ENCODE results near the gene CALN1.

Gene CALN1

DNA sequence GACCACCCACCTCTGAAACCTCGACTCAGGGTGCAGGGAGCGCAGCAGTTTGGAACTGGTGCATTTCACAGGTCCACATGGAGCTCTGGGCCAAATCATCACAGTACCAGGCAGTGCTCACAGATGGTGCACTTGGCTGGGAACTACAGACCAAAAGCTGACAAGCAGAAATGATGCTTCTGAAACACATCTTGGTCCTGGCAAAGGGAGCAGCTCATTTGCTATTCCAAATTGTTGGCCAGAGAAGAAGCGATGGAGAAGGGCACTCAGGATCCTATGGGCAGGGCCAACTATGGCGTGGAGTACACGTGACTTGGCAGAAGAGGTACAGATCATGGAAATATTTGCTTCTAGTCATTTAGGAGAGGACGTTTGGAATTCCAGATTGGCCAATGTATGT, 383.9 kb downstream of the CALN1 start:
- DNase-seq = no peak

- DNase-seq = peak; percentile 59
Observed at GRCh38 chr7:72025381-72025960, 386.7 kb downstream of the CALN1 start.

GRCh38 chr7:72023926-72024325, 388.2 kb downstream of the CALN1 start:
- DNase-seq = no peak

DNA sequence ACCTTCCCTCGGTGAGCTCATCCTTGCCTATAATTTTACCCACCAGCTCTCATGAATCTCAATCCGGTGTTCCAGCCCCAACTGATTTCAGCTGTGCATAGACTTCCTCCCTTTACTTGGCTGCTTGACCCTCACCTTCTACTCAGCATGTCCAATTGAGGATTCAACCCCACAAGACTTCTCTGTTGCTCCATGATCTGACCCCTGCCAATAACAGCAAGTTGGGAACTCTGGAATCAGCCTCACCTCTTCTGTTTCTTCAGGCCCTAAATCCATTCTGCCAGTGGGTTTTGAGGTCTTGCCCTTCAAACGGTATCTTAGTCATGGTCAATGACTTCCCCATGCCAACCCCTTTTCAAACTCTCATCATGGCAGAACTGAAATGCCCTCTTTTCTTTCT, 390.4 kb downstream of the CALN1 start:
- DNase-seq = no peak

GRCh38 chr7:72020311-72020710, 391.8 kb downstream of the CALN1 start:
- no peak for DNase-seq

DNA sequence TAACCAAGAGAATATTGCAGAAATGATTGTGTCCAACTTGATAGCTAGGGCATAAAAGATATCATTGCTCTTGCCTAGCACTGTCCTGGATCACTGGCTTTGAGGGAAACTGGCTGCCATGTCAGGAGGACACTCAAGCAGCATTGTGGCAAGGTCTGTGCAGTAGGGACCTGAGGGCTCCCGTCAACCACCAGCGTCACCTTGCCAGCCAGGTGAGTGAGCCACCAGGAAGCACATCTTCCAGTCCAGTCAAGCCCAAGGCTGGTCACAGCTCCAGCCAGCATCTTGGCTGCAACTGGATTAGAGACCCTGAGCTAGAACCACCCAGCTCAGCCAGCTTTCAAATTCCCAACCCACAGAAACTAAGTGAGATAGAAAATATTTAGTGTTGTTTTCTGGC, 392.7 kb downstream of the CALN1 start:
- no peak for DNase-seq

DNA sequence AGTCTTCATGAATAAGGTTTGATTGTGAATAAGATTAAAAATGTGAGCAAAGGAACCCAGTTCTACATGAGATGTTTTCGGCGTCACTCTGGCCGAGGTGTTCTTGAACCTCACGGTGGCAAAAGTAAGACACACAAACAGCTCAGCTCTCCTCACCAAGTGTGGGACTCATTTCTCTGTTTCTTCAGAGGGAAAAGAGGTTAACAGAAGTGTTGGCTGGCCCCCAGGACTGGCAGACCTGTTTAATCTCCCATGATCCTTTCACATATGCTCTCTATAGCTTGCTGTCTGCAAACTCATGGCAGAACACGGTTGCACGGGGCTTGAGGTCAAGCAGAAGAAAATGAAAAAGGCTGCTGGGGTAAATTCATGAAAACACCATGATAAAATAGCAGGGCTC, 394.4 kb downstream of the CALN1 start:
- DNase-seq = no peak

DNA sequence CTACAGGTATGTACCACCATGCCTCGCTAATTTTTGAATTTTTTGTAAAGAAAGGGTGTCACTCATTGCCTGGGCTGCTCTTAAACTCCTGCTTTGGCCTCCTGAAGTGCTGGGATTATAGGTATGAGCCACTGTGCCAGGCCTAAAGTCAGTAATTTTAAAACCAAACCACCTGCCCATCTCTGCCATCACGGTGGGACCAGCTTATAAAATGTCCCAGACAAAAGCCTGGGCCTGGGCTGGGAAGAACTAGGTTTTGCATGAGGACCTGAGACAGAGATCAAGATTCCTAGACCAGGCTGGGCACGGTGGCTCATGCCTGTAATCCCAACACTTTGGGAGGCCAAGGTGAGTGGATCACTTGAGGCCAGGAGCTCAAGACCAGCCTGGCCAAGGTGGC, 395.6 kb downstream of the CALN1 start:
- no peak for DNase-seq

DNA sequence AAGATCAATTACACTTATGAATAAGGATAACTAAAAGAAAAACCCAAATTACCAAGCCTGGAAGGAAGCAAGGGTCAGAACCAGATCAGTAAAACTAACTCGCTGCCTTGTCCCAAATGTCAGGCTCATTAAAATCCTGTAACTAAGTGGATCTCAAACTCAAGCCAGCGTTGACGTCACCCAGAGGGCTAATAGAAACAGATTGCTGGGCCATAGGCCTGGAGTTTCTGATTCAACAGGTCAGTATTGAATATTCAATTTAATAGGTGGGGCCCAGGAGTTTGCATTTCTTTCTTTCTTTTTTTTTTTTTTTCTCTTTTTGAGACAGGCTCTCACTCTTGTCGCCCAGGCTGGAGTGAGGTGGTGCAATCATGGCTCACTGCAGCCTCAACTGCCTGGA, 397.0 kb downstream of the CALN1 start:
- no peak for DNase-seq

- DNase-seq = no peak
Observed at GRCh38 chr7:72007018-72007417, 405.1 kb downstream of the CALN1 start.

- DNase-seq = no peak
Observed at GRCh38 chr7:72003236-72003635, 408.9 kb downstream of the CALN1 start.

- no peak for DNase-seq
Observed at GRCh38 chr7:71996141-71996540, 416.0 kb downstream of the CALN1 start.

DNA sequence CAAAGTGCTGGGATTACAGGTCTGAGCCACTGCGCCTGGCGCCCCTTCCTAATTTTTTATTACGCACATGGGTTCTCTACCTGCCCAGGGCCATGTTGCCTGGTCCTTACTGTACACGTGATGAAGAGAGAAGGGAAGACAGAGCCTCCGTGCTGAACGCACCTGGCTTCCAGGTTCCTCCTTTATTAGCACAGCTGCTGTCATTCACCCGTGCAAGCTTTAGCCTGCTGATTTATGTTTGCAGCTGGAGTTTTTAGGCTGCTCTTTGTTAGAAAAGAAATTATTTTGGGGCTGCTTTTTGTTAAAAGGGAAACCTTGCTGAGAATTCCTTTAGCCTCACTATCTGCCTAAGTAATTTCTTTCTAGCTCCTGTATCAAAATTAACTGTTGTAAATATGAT, 417.0 kb downstream of the CALN1 start:
- no peak for DNase-seq

DNA sequence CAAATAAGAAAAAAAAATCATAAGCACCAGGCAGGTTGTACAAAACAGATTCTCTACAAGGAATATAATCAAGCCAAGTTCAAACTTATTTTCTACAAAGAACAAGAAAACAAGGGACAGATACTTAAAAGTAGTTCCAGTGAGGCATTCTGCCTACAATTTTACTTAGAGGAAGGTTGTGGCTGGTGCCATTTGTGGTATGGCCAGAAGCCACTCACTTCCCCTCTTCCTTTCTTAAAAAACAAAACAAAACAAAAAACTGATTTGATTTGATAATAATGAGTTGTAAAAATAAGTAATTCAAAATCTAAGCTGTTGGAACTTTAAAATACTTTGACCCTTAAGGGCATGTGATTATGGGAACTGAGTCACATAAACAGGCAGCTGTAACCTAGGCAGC, 420.6 kb downstream of the CALN1 start:
- DNase-seq = no peak

DNA sequence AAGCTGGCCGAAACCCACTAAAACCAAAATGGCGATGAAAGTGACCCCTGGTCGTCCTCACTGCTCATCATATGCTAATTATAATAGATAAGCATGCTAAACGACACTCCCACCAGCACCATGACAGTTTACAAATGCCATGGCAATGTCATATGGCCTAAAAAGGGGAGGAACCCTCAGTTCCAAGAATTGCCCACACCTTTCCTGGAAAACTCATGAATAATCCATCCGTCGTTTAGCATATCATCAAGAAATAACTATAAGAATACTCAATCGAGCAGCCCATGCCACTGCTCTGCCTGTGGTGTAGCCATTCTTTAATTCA, 422.0 kb downstream of the CALN1 start:
- no peak for DNase-seq

- no peak for DNase-seq
Observed at GRCh38 chr7:71988201-71988600, 423.9 kb downstream of the CALN1 start.

GRCh38 chr7:71987200-71987767, 424.9 kb downstream of the CALN1 start:
- no peak for DNase-seq

DNA sequence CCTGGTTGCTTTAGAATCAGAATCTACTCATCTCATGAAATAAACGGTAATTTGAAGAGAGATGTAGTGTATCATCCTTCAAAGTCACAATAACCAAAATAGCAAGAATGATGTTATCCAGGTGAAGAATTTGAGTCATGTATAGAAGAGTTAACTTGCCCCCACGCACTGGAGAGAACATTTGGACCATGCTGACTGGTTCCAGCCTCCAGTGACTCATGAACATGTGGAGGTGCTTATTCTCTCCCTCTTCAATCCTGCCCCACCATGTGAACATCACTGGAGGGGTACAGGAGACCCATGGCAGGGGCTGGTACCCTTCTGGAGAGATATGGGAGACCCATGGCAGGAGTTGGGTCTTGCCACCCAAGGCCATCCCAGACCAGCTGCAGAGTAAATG, 427.8 kb downstream of the CALN1 start:
- DNase-seq = no peak

- peak; percentile 83 for DNase-seq
Observed at GRCh38 chr7:71982851-71983250, 429.3 kb downstream of the CALN1 start.

DNA sequence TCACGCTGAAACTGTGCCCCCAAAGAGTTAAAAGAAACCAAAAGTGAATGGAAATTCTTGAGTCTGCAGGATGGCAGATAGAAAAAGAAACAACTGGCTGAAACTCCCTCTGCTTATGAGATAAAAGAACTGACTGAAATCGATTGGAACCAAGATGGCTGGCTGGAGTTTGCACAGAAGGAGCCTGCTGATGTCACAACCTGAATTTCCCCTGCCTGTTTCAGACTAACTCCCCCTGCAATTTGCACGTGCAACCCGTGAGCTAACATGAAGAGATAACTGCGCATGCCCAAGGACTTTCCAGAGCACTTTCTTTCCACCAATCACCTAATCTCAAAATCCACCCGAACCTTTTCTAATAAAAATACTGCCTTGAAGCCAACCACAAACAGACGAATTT, 435.5 kb downstream of the CALN1 start:
- DNase-seq = no peak

- DNase-seq = peak; percentile 20
Observed at GRCh38 chr7:71974611-71975010, 437.5 kb downstream of the CALN1 start.

DNA sequence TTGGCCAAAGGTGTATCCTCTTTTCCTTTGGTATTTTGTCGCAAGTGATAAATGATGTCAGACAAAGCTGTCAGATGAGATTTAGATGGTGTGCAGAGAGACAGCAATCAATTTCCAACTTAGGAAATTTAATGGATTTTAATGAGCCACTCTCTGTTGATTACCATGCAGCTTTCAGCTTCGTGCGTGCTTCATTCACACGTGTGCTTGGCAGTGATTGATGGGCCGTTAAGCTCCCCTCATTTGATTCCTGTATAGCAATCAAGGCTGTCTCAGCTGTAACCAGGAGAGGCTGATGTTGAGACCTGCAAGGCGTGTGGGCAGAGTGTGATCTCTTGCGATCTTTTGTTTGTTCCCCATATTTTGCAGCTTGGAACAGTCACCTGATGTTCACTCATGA, 439.6 kb downstream of the CALN1 start:
- DNase-seq = no peak

GRCh38 chr7:71970725-71971124, 441.4 kb downstream of the CALN1 start:
- DNase-seq = no peak

DNA sequence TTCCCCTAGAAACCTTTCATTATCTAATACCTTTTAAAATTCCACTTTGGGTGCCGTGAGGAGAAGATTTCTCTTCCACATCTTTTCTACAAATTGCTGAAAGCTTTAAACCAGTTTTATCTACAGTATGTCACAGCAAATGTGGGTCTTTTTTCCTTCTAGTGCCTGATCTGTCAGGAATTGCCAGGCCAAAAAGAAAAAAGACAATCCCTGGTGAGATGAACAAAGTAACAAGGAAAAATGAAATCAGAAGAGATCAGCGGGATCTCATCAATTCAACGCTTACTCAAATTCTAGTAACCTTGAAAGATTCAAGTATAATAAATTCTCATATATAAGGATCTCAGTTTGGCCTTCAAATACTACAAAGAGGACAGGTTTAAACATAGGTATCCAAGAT, 449.5 kb downstream of the CALN1 start:
- DNase-seq = no peak

- DNase-seq = no peak
Observed at GRCh38 chr7:71961283-71961682, 450.9 kb downstream of the CALN1 start.

- DNase-seq = no peak
Observed at GRCh38 chr7:71942115-71942514, 470.0 kb downstream of the CALN1 start.

All from NCI-H524 treated with DMSO at 0.1 percent for 48 hours (cell line).